Karpas-422 (cell line): ENCODE measurements around the gene LARP1B. TPM values are rescaled to one million over a fixed set of nuclear protein-coding genes. Genes with fewer than 3 reads are reported as not detected.
"Not testable (repeated sequence)": the region's sequence is repeated elsewhere in the genome, so short reads cannot be mapped to it uniquely, and the experiment has no call there.

Experiments
- DNase-seq: peaks from one replicate; pipeline ENCODE4 v3.0.0-alpha.2; 2015
- H2AFZ ChIP-seq: fragments of 200-600 bp; sonication (generic); 2 replicates; pipeline ENCODE4 v1.6.1; 2014; ENCODE audit warnings: antibody characterized with exemption, low read length, mixed read lengths
- H3K27ac ChIP-seq: fragments of 200-600 bp; sonication (generic); 2 replicates; pipeline ENCODE4 v1.5.1; 2014; ENCODE audit warnings: mild to moderate bottlenecking, low read length, moderate library complexity
- H3K27me3 ChIP-seq: fragments of 200-600 bp; sonication (generic); 2 replicates; pipeline ENCODE4 v1.6.1; 2014; ENCODE audit warnings: low read length, mixed read lengths
- H3K36me3 ChIP-seq: fragments of 200-600 bp; sonication (generic); 2 replicates; pipeline ENCODE4 v1.6.1; 2014; ENCODE audit warnings: low read length, mixed read lengths; ENCODE audit not compliant: insufficient read depth
- H3K4me1 ChIP-seq: fragments of 200-600 bp; sonication (generic); 2 replicates; pipeline ENCODE4 v1.6.1; 2014; ENCODE audit warnings: mild to moderate bottlenecking, low read length, mixed read lengths
- H3K4me2 ChIP-seq: fragments of 200-600 bp; sonication (generic); 2 replicates; pipeline ENCODE4 v1.6.1; 2014; ENCODE audit warnings: low read length, low read depth, mild to moderate bottlenecking; ENCODE audit not compliant: poor library complexity, severe bottlenecking
- H3K4me3 ChIP-seq: fragments of 200-600 bp; sonication (generic); 2 replicates; pipeline ENCODE4 v1.5.1; 2014; ENCODE audit warnings: mild to moderate bottlenecking, antibody characterized with exemption, low read length, mixed read lengths
- H3K79me2 ChIP-seq: fragments of 200-600 bp; sonication (generic); 2 replicates; pipeline ENCODE4 v1.6.1; 2014; ENCODE audit warnings: mild to moderate bottlenecking, low read length, mixed read lengths
- H3K9ac ChIP-seq: fragments of 200-600 bp; sonication (generic); 2 replicates; pipeline ENCODE4 v1.6.0; 2014; ENCODE audit warnings: low read length
- H3K9me2 ChIP-seq: fragments of 200-600 bp; sonication (generic), shearing (Covaris generic); replicated peaks from 2 replicates; pipeline ENCODE4 v1.6.0; 2014; ENCODE audit warnings: mild to moderate bottlenecking, low read length, moderate library complexity; ENCODE audit not compliant: insufficient read depth
- H3K9me3 ChIP-seq: fragments of 300-700, 200-600 bp; sonication (generic); 2 replicates; pipeline ENCODE4 v1.6.1; 2014; ENCODE audit warnings: low read length, mixed read lengths
- H4K20me1 ChIP-seq: fragments of 200-600 bp; sonication (generic); 2 replicates; pipeline ENCODE4 v1.6.1; 2014; ENCODE audit warnings: mild to moderate bottlenecking, antibody characterized with exemption, low read length, low read depth; ENCODE audit not compliant: insufficient read depth
- total RNA-seq: library from RNA; depleted of rRNA; stranded (reverse); fragments of >200 nt; shearing (Covaris generic); gene quantifications from 2 replicates; pipeline ENCODE4 v1.2.3, GENCODE V29; 2014; ENCODE audit warnings: low replicate concordance

LARP1B gene
- total RNA-seq, 1 experiment from 2014 or later, result 62.8 TPM

DNA sequence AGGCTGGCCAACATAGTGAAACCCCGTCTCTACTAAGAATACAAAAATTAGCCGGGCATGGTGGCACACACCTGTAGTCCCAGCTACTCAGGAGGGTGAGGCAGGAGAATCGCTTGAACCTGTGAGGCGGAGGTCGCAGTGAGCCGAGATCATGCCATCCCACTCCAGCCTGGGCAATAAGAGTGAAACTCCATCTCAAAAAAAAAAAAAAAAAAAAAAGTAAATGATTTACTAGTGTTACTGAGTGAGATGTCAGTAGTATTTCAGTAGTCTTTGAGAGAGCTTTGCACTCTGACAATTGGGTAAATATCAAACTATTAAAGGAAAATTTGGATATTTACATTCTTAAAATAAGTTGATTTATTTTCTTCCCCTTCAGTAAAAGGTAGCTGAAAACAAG lies 34.2 kb downstream of the LARP1B start:
- not testable (repeated sequence) for H3K27me3 ChIP-seq, H3K4me2 ChIP-seq, H3K9ac ChIP-seq, H3K9me2 ChIP-seq, DNase-seq, H3K9me3 ChIP-seq, H3K4me1 ChIP-seq, H3K4me3 ChIP-seq, H2AFZ ChIP-seq, H3K27ac ChIP-seq, H4K20me1 ChIP-seq
- Histone ChIP-seq H3K79me2 (peaks cover 34% of the 10 kb centered on the region), H3K36me3 (peaks cover 59% of the 10 kb centered on the region)

DNA sequence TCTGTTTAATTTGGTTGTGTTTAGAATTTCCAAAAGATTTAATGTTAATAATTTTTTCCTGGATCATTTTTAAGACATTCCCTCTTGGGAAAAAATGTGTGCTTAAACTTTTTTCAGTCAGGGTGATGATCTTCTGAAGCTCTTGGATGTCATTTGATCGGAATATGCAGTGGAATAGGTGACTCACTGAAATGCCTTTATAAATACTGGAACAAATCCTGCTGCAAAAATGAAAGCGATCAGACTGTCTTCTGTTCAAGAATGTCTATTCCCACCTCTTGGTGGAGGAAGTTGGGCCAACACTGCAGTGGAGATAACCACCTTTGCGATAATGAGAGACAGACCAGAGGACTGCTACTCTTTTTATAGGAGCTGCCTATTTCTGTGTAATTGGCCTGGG lies 46.7 kb downstream of the LARP1B start:
- Histone ChIP-seq H3K9ac (no peak overlapping the region), H3K4me3 (no peak overlapping the region), H3K9me3 (no peaks in the 10 kb centered on the region), H3K4me2 (no peak overlapping the region), H3K79me2 (peaks cover 4% of the 10 kb centered on the region; the same call in 1 of the 2 replicates), H3K4me1 (no peaks in the 10 kb centered on the region), H3K36me3 (peaks cover 37% of the 10 kb centered on the region), H3K27me3 (no peaks in the 10 kb centered on the region), H2AFZ (no peak overlapping the region), H3K27ac (no peak overlapping the region), H3K9me2 (no peaks in the 10 kb centered on the region), H4K20me1 (no peaks in the 10 kb centered on the region)
- no peak for DNase-seq

DNA sequence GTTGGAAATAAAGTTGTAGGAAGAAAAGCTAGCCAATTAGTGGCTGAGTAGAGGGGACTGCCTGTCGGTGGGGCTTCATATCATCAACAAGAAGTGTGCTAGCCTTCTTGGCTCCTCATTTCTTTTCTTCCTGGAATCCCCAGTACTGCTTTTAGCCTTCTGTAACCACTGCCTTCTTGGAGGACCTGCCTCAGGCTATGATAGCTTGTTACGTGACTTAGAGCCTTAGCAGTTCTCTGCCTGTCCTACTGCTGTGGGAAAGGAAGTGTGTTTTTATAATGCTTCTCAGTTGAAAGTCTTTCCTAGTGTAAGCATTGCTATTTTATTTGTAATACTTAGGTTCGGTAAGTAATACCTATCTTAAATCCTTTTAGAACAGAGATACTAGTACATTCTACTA lies 61.9 kb downstream of the LARP1B start:
- Histone ChIP-seq H3K9ac (no peak overlapping the region), H3K4me1 (no peaks in the 10 kb centered on the region), H3K36me3 (peaks cover 47% of the 10 kb centered on the region), H3K27me3 (no peaks in the 10 kb centered on the region), H4K20me1 (no peaks in the 10 kb centered on the region), H3K27ac (no peak overlapping the region), H3K4me3 (no peak overlapping the region), H3K79me2 (peaks cover 32% of the 10 kb centered on the region), H3K4me2 (no peak overlapping the region), H3K9me2 (no peaks in the 10 kb centered on the region), H2AFZ (no peak overlapping the region), H3K9me3 (no peaks in the 10 kb centered on the region)
- DNase-seq, result no peak

DNA sequence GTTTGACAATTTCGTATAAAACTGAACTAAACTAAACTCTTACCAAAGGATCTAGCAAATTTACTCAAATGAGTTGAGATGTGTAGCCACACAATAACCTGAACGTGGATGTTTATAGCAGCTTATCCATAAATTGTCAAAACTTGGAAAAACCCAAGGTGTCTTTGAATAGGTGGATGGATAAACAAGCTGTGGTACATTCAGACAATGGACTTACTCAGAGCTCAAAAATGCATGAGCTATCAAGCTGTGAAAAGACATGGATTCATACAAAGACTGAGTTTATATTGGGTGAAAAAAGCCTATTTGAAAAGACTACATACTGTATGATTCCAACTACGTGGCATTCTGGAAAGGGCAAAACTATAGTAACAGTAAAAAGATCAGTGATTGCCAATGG lies 69.5 kb downstream of the LARP1B start:
- no peaks in the 10 kb centered on the region for H3K9me3 ChIP-seq
- H3K4me1 ChIP-seq, result no peaks in the 10 kb centered on the region
- H2AFZ ChIP-seq, result no peak overlapping the region
- H3K4me2 ChIP-seq, result no peak overlapping the region
- H3K79me2 ChIP-seq, result peaks cover 13% of the 10 kb centered on the region
- no peak for DNase-seq
- no peak overlapping the region for H3K4me3 ChIP-seq
- H4K20me1 ChIP-seq, result no peaks in the 10 kb centered on the region
- peaks cover 6% of the 10 kb centered on the region for H3K36me3 ChIP-seq
- no peaks in the 10 kb centered on the region for H3K9me2 ChIP-seq
- H3K27me3 ChIP-seq, result no peaks in the 10 kb centered on the region
- H3K27ac ChIP-seq, result no peak overlapping the region
- no peak overlapping the region for H3K9ac ChIP-seq

DNA sequence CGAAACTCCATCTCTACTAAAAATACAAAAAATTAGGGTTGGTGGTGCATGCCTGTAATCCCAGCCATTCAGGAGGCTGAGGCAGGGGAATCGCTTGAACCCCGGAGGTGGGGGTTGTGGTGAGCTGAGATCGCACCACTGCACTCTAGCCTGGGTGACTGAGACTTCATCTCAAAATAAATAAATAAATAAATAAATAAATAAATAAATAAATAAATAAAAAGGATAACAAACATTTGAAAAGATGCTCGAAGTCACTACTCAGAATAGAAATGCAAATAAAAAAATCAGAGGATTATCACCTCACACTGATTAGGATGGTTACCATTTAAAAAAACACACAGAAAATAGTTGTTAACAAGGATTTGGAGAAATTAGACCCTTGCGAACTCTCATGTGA lies 73.8 kb downstream of the LARP1B start:
- Histone ChIP-seq H3K4me3 (no peak overlapping the region), H3K36me3 (peaks cover 12% of the 10 kb centered on the region), H3K27ac (no peak overlapping the region), H3K4me2 (no peak overlapping the region), H2AFZ (no peak overlapping the region), H3K9ac (no peak overlapping the region), H3K9me2 (no peaks in the 10 kb centered on the region), H3K9me3 (no peaks in the 10 kb centered on the region), H3K27me3 (no peaks in the 10 kb centered on the region), H3K79me2 (peaks cover 10% of the 10 kb centered on the region), H4K20me1 (no peaks in the 10 kb centered on the region), H3K4me1 (no peaks in the 10 kb centered on the region)
- DNase-seq, result no peak

DNA sequence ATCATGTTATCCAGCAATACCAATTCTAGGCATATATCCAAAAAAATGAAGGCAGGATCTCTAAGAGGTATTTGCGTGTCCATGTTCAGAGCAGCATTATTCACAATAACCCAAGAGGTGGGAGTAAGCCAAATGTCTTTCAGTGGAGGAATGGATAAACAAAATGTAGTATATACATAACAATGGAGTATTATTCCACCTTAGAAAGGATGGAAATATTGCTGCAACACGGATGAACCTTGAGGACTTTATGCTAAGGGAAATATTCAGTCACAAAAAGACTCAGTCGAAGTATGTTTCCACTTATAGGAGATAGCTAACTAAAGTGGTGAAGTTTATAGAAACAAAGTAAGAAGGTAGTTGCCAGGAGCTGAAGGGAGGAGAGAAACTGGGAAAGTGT lies 74.3 kb downstream of the LARP1B start:
- peaks cover 17% of the 10 kb centered on the region for H3K36me3 ChIP-seq
- no peak for DNase-seq
- no peaks in the 10 kb centered on the region for H3K9me3 ChIP-seq
- no peak overlapping the region for H3K4me3 ChIP-seq
- H3K9me2 ChIP-seq, result no peaks in the 10 kb centered on the region
- H4K20me1 ChIP-seq, result no peaks in the 10 kb centered on the region
- H3K4me2 ChIP-seq, result no peak overlapping the region
- H3K9ac ChIP-seq, result no peak overlapping the region
- no peaks in the 10 kb centered on the region for H3K4me1 ChIP-seq
- H3K27ac ChIP-seq, result no peak overlapping the region
- no peaks in the 10 kb centered on the region for H3K27me3 ChIP-seq
- peaks cover 14% of the 10 kb centered on the region for H3K79me2 ChIP-seq
- H2AFZ ChIP-seq, result no peak overlapping the region

DNA sequence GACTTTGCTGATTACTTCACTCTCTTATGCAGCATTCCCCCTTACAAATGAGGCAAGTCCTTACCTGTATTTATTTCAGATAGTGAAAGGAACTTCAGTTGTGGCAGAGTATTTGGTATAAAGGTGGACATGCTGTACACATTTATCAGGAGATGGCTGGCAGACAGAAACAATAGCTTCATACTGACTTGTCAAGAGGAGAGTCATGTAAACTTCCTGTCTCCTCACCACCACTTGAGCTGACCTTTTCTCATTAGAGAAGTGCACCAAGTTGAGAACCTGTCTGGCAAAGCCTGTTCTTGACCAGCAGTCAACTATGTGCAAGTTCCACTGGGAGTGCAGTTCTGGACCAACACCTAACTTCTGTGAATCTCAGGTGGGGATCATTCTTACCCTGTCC lies 80.8 kb downstream of the LARP1B start:
- no peak overlapping the region for H2AFZ ChIP-seq
- H3K79me2 ChIP-seq, result peaks cover 41% of the 10 kb centered on the region
- H4K20me1 ChIP-seq, result no peaks in the 10 kb centered on the region
- no peak for DNase-seq
- no peak overlapping the region for H3K27ac ChIP-seq
- peaks cover 52% of the 10 kb centered on the region for H3K36me3 ChIP-seq
- H3K4me2 ChIP-seq, result no peak overlapping the region
- H3K9ac ChIP-seq, result no peak overlapping the region
- peaks cover 7% of the 10 kb centered on the region for H3K9me3 ChIP-seq
- H3K4me1 ChIP-seq, result no peaks in the 10 kb centered on the region
- H3K27me3 ChIP-seq, result no peaks in the 10 kb centered on the region
- no peaks in the 10 kb centered on the region for H3K9me2 ChIP-seq
- H3K4me3 ChIP-seq, result no peak overlapping the region

DNA sequence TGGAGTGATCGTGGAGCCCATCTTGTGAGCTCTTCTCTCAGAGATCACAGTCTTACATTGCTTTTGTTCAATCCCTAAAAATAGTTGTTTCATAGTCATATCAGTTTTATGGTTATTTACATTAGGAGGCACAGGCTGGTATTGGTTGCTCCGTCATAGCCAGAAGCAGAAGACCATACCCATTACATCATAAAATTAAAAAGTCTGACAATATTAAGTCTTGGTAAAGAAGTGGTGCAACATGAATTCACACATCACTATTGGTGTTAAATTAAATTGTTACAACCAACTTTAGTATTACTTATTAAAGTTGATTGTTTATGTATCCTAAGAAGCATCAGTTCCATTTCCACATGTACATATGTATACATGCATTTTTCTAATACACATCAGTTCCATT lies 84.6 kb downstream of the LARP1B start:
- H3K4me1 ChIP-seq, result no peaks in the 10 kb centered on the region

DNA sequence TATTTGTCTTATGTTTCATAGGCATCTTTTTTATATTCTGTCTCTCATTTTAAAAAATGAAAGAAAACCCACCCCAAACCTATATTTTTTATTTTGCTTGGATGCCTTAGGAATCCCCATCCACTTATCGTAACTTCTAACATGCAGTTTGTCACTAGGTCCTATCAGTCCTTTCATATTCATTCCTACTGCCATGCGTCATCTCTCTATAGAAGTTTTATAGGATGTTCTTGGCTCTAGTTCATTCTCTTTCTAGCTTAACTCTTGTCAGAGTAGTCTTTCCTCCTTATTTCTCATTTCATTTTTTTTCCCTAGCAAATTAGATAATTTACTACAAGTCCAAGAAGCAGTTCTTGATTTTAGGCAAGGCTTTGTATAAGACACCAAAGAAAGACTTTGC lies 92.7 kb downstream of the LARP1B start:
- H3K79me2 ChIP-seq, result peaks cover 24% of the 10 kb centered on the region
- no peak overlapping the region for H3K4me2 ChIP-seq
- H3K4me1 ChIP-seq, result no peaks in the 10 kb centered on the region
- H3K4me3 ChIP-seq, result no peak overlapping the region
- peaks cover 5% of the 10 kb centered on the region for H3K36me3 ChIP-seq
- no peaks in the 10 kb centered on the region for H3K9me2 ChIP-seq
- H3K27me3 ChIP-seq, result no peaks in the 10 kb centered on the region
- H3K9ac ChIP-seq, result no peak overlapping the region
- H3K27ac ChIP-seq, result no peak overlapping the region
- no peaks in the 10 kb centered on the region for H4K20me1 ChIP-seq
- H2AFZ ChIP-seq, result no peak overlapping the region
- no peak for DNase-seq
- H3K9me3 ChIP-seq, result no peaks in the 10 kb centered on the region

More for the DNA sequence above, 84.6 kb downstream of the LARP1B start:
- Histone ChIP-seq H3K79me2 (peaks cover 54% of the 10 kb centered on the region), H3K9me2 (no peaks in the 10 kb centered on the region), H3K9ac (no peak overlapping the region), H3K4me3 (no peak overlapping the region), H3K27me3 (no peaks in the 10 kb centered on the region), H3K27ac (no peak overlapping the region), H2AFZ (no peak overlapping the region), H3K36me3 (peaks cover 40% of the 10 kb centered on the region), H4K20me1 (no peaks in the 10 kb centered on the region), H3K9me3 (peaks cover 7% of the 10 kb centered on the region), H3K4me2 (no peak overlapping the region)
- no peak for DNase-seq
